ENCODE data around the gene MMP17.

- TF ChIP-seq CTCF (IDR thresholded peaks at IDR 0.05) (no peak), POLR2A (IDR thresholded peaks at IDR 0.05) (no peak)
Observed at GRCh38 chr12:131847456-131847855, 19.3 kb downstream of the MMP17 start.

Measured in thyroid gland (tissue), 4 donors.